ENCODE measurements around the gene FBLN2. TPM values are rescaled to one million over a fixed set of nuclear protein-coding genes. Genes with fewer than 3 reads are reported as not detected.

Gene FBLN2
- total and polyA plus RNA-seq, 2 of the 13 experiments (the other 11 are each of a cell fraction or from before 2014, with no cell fraction given): not detected

DNA sequence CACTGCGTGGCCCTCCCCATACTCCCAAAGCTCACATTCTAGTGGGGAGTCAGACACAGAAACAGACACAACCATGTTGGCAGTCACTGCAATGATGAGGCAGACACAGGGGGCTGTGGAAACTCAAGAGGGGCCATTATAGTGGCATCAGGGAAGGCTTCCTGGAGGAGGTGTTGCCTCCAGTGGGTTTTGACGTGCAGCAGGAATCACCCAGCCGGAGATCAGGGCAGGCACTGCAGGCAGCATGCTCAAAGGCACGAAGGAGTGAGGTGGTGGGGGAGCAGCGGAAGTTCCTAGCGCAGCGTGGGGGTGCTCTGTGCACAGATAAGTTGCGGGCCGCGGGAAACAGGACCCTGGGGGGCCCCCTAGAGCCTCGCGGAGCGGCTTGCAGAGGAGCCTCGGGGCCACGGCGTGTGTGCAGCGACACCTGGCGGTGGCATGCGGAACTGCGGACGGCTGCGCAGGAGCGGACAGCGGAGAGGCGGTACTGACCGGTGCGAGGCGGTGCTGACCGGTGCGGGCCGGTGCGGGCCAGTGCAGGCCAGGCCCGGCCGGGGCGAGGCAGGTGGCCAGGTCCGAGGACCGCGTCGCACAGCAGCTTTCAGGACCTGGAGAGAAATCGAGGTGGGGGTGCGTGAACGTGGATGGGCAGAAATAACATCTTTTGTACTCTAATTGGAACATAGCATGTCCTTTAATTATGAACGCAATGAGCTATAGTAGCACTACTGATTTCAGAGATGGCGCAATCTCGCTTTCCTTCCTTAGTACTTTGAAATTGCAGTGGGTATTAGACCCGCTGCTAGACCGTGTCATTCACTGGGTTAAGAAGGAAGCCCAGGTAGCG, 101.5 kb downstream of the FBLN2 start (continued):
- TF ChIP-seq, protein P1, sequence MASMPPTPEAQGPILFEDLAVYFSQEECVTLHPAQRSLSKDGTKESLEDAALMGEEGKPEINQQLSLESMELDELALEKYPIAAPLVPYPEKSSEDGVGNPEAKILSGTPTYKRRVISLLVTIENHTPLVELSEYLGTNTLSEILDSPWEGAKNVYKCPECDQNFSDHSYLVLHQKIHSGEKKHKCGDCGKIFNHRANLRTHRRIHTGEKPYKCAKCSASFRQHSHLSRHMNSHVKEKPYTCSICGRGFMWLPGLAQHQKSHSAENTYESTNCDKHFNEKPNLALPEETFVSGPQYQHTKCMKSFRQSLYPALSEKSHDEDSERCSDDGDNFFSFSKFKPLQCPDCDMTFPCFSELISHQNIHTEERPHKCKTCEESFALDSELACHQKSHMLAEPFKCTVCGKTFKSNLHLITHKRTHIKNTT (CRISPR knock-in tag; IDR thresholded peaks at IDR 0.05): no peak
- TF ChIP-seq RELA (CRISPR knock-in tag; IDR thresholded peaks at IDR 0.05) (no peak), LCORL (IDR thresholded peaks at IDR 0.05) (no peak), LCORL (CRISPR knock-in tag; IDR thresholded peaks at IDR 0.05) (peak; percentile 66), ZNF629 (CRISPR knock-in tag; conservative IDR thresholded peaks at IDR 0.05) (0 out of 2 replicates have a peak, but pooled peaks have one; percentile 36), MYC (CRISPR knock-in tag; IDR thresholded peaks at IDR 0.05; ENCODE audit: borderline replicate concordance) (no peak; the same call in 1 of the 2 replicates), CBX1 (IDR thresholded peaks at IDR 0.05; ENCODE audit: low read depth) (no peak), ZNF878 (CRISPR knock-in tag; IDR thresholded peaks at IDR 0.05) (no peak), ZNF337 (CRISPR knock-in tag; IDR thresholded peaks at IDR 0.05; ENCODE audit: borderline replicate concordance, low read depth) (no peak), TEAD3 (CRISPR knock-in tag; optimal IDR thresholded peaks at IDR 0.05; ENCODE audit: borderline replicate concordance) (peak; percentile 83)
- TF ChIP-seq, protein P2, sequence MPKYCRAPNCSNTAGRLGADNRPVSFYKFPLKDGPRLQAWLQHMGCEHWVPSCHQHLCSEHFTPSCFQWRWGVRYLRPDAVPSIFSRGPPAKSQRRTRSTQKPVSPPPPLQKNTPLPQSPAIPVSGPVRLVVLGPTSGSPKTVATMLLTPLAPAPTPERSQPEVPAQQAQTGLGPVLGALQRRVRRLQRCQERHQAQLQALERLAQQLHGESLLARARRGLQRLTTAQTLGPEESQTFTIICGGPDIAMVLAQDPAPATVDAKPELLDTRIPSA (CRISPR knock-in tag; IDR thresholded peaks at IDR 0.05; ENCODE audit: borderline replicate concordance): no peak
- TF ChIP-seq, protein P3, sequence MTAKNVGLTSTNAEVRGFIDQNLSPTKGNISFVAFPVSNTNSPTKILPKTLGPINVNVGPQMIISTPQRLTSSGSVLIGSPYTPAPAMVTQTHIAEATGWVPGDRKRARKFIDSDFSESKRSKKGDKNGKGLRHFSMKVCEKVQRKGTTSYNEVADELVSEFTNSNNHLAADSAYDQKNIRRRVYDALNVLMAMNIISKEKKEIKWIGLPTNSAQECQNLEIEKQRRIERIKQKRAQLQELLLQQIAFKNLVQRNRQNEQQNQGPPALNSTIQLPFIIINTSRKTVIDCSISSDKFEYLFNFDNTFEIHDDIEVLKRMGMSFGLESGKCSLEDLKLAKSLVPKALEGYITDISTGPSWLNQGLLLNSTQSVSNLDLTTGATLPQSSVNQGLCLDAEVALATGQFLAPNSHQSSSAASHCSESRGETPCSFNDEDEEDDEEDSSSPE (CRISPR knock-in tag; IDR thresholded peaks at IDR 0.05): peak; percentile 69
- TF ChIP-seq, protein P4, sequence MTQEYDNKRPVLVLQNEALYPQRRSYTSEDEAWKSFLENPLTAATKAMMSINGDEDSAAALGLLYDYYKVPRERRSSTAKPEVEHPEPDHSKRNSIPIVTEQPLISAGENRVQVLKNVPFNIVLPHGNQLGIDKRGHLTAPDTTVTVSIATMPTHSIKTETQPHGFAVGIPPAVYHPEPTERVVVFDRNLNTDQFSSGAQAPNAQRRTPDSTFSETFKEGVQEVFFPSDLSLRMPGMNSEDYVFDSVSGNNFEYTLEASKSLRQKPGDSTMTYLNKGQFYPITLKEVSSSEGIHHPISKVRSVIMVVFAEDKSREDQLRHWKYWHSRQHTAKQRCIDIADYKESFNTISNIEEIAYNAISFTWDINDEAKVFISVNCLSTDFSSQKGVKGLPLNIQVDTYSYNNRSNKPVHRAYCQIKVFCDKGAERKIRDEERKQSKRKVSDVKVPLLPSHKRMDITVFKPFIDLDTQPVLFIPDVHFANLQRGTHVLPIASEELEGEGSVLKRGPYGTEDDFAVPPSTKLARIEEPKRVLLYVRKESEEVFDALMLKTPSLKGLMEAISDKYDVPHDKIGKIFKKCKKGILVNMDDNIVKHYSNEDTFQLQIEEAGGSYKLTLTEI (CRISPR knock-in tag; conservative IDR thresholded peaks at IDR 0.05): no peak
- TF ChIP-seq, protein P5, sequence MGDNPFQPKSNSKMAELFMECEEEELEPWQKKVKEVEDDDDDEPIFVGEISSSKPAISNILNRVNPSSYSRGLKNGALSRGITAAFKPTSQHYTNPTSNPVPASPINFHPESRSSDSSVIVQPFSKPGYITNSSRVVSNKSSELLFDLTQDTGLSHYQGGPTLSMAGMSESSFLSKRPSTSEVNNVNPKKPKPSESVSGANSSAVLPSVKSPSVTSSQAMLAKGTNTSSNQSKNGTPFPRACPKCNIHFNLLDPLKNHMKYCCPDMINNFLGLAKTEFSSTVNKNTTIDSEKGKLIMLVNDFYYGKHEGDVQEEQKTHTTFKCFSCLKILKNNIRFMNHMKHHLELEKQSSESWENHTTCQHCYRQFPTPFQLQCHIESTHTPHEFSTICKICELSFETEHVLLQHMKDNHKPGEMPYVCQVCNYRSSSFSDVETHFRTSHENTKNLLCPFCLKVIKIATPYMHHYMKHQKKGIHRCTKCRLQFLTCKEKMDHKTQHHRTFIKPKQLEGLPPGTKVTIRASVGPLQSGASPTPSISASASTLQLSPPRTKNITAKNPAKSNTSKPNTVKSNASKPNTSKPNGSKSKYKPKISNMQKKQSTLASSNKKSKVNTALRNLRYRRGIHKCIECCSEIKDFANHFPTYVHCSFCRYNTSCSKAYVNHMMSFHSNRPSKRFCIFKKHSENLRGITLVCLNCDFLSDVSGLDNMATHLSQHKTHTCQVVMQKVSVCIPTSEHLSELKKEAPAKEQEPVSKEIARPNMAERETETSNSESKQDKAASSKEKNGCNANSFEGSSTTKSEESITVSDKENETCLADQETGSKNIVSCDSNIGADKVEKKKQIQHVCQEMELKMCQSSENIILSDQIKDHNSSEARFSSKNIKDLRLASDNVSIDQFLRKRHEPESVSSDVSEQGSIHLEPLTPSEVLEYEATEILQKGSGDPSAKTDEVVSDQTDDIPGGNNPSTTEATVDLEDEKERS (CRISPR knock-in tag; IDR thresholded peaks at IDR 0.05): peak; percentile 54; the same call in 1 of the 2 replicates

All from HepG2 (cell line).